HepG2 (cell line): ENCODE results near the gene ATP13A1. TPM values are rescaled to one million over a fixed set of nuclear protein-coding genes. Genes with fewer than 3 reads are reported as not detected.

Experiments
- ATF3 ChIP-seq: sonication (generic); formaldehyde crosslinking; IDR thresholded peaks from 2 replicates; pipeline ENCODE4 v1.4.0; 2020; ENCODE audit warnings: missing genetic modification reagents
- DMAP1 ChIP-seq: IDR thresholded peaks from 2 replicates; pipeline ENCODE4 v1.6.1; 2016
- GMEB1 ChIP-seq: sonication (generic); formaldehyde crosslinking; IDR thresholded peaks from 2 replicates; pipeline ENCODE4 v1.5.1; 2020; ENCODE audit warnings: missing genetic modification reagents, mild to moderate bottlenecking, borderline replicate concordance
- HCFC1 ChIP-seq: fragments of 150-350 bp; IDR thresholded peaks from 2 replicates; pipeline ENCODE4 v1.6.1; 2014; ENCODE audit warnings: low read depth, low read length
- HNF4G ChIP-seq, 2 experiments: sonication (generic) in 1 of 2; formaldehyde crosslinking in 1 of 2; IDR thresholded peaks; 2 replicates each; pipeline versions ENCODE4 v1.4.0 to v1.6.1; 2011 to 2020; ENCODE audit warnings: borderline replicate concordance in 2 of 2, low read depth in 2 of 2, mild to moderate bottlenecking in 2 of 2, low read length in 1 of 2, missing genetic modification reagents in 1 of 2, moderate library complexity in 1 of 2
- KLF15 ChIP-seq: sonication (generic); formaldehyde crosslinking; IDR thresholded peaks from 2 replicates; pipeline ENCODE4 v1.8.1; 2023; ENCODE audit warnings: borderline replicate concordance, mild to moderate bottlenecking, inconsistent platforms, missing genetic modification reagents, mixed read lengths
- PHF20 ChIP-seq: sonication (generic); formaldehyde crosslinking; IDR thresholded peaks from 2 replicates; pipeline ENCODE4 v1.5.0; 2020; ENCODE audit warnings: mild to moderate bottlenecking, missing genetic modification reagents
- POLR2AphosphoS2 ChIP-seq: IDR thresholded peaks from 2 replicates; pipeline ENCODE4 v1.6.1; 2011; ENCODE audit warnings: low read depth, low read length, improper control_type of control experiment
- RFX5 ChIP-seq: IDR thresholded peaks from 2 replicates; pipeline ENCODE4 v1.6.1; 2011; ENCODE audit warnings: low read depth, low read length, improper control_type of control experiment
- SIN3B ChIP-seq: fragments of 150-350 bp; IDR thresholded peaks from 2 replicates; pipeline ENCODE4 v1.6.1; 2014; ENCODE audit warnings: low read length
- SP5 ChIP-seq: IDR thresholded peaks from 2 replicates; pipeline ENCODE4 v1.6.1; 2016; ENCODE audit warnings: low read depth, borderline replicate concordance
- SRSF9 ChIP-seq: fragments of 200-400 bp; formaldehyde crosslinking; IDR thresholded peaks from 2 replicates; pipeline ENCODE4 v1.6.1; 2018; ENCODE audit warnings: borderline replicate concordance, mild to moderate bottlenecking, low read depth, low read length; ENCODE audit not compliant: insufficient read depth, poor library complexity, severe bottlenecking
- TEAD2 ChIP-seq: sonication (generic); formaldehyde crosslinking; IDR thresholded peaks from 2 replicates; pipeline ENCODE4 v1.9.0; 2021; ENCODE audit warnings: missing genetic modification reagents
- TSC22D2 ChIP-seq: sonication (generic); formaldehyde crosslinking; IDR thresholded peaks from 2 replicates; pipeline ENCODE4 v1.5.1; 2020; ENCODE audit warnings: missing genetic modification reagents, mild to moderate bottlenecking, borderline replicate concordance
- ZFP91 ChIP-seq: sonication (generic); formaldehyde crosslinking; IDR thresholded peaks from 2 replicates; pipeline ENCODE4 v1.9.0; 2022; ENCODE audit warnings: missing genetic modification reagents, mild to moderate bottlenecking, borderline replicate concordance
- ZGPAT ChIP-seq: IDR thresholded peaks from 2 replicates; pipeline ENCODE4 v1.6.1; 2016; ENCODE audit warnings: mild to moderate bottlenecking
- ZNF230 ChIP-seq: sonication (generic); formaldehyde crosslinking; IDR thresholded peaks from 2 replicates; pipeline ENCODE4 v1.4.0; 2020; ENCODE audit warnings: mild to moderate bottlenecking, missing genetic modification reagents
- ZNF343 ChIP-seq: sonication (generic); formaldehyde crosslinking; IDR thresholded peaks from 2 replicates; pipeline ENCODE4 v1.4.0; 2020; ENCODE audit warnings: mild to moderate bottlenecking, missing genetic modification reagents
- ZNF605 ChIP-seq: sonication (generic); formaldehyde crosslinking; IDR thresholded peaks from 2 replicates; pipeline ENCODE4 v1.8.0; 2022; ENCODE audit warnings: mild to moderate bottlenecking, missing genetic modification reagents
- ZNF766 ChIP-seq: sonication (generic); formaldehyde crosslinking; IDR thresholded peaks from 2 replicates; pipeline ENCODE4 v1.5.0; 2020; ENCODE audit warnings: missing genetic modification reagents, borderline replicate concordance
- ZNF777 ChIP-seq: sonication (generic); formaldehyde crosslinking; IDR thresholded peaks from 2 replicates; pipeline ENCODE4 v1.4.0; 2020; ENCODE audit warnings: missing genetic modification reagents
- ZNF883 ChIP-seq: sonication (generic); formaldehyde crosslinking; IDR thresholded peaks from 2 replicates; pipeline ENCODE4 v1.5.1; 2020; ENCODE audit warnings: mild to moderate bottlenecking, missing genetic modification reagents; ENCODE audit errors: not compliant biosample characterization
- polyA plus RNA-seq, 8 experiments: library from polyadenylated mRNA; depleted of rRNA in 3 of 8; stranded (reverse) in 7 of 8; unstranded in 1 of 8; fragments of >200 nt; fragmentation: Illumina TruSeq in 4 of 8; extraction: Trizol in 4 of 8; gene quantifications; 2 replicates each; pipeline versions ENCODE4 v1.2.1 to v1.2.3, GENCODE V29; 2011 to 2016; ENCODE audit warnings: low read depth in 4 of 8, missing spikeins in 1 of 8, mixed read lengths in 1 of 8; ENCODE audit not compliant: insufficient read depth in 1 of 8
- total RNA-seq, 5 experiments: library from RNA; depleted of rRNA; stranded (reverse); fragments of >200 nt; fragmentation: Illumina TruSeq; extraction: Trizol; gene quantifications; 2 replicates each; pipeline ENCODE4 v1.2.3, GENCODE V29; 2016; ENCODE audit warnings: low read depth in 1 of 5

The ATP13A1 gene
- total and polyA plus RNA-seq, 2 of the 13 experiments (the other 11 are each of a cell fraction or from before 2014, with no cell fraction given), result 23.2 to 41.7 TPM

- TF ChIP-seq GMEB1 (CRISPR knock-in tag) (no peak), TEAD2 (no peak), KLF15 (CRISPR knock-in tag) (no peak), ZNF230 (CRISPR knock-in tag) (0 out of 2 replicates have a peak, but pooled peaks have one; percentile 53), HCFC1 (no peak), ZNF766 (no peak), SRSF9 (no peak), POLR2AphosphoS2 (no peak), DMAP1 (no peak), HNF4G (IDR thresholded peaks at IDR 0.05; ENCODE audit: borderline replicate concordance, low read depth, low read length) (no peak), HNF4G (CRISPR knock-in tag; IDR thresholded peaks at IDR 0.05; ENCODE audit: borderline replicate concordance, low read depth) (no peak), ZNF605 (CRISPR knock-in tag) (no peak), SIN3B (no peak), PHF20 (CRISPR knock-in tag) (peak; percentile 41; the same call in 1 of the 2 replicates), ZGPAT (CRISPR knock-in tag) (no peak), RFX5 (no peak), ZNF777 (CRISPR knock-in tag) (no peak), ZNF343 (CRISPR knock-in tag) (0 out of 2 replicates have a peak, but pooled peaks have one; percentile 55), ZNF883 (CRISPR knock-in tag) (no peak), SP5 (no peak), ATF3 (no peak), TSC22D2 (CRISPR knock-in tag) (no peak), ZFP91 (CRISPR knock-in tag) (peak; percentile 47; the same call in 1 of the 2 replicates)
Observed at GRCh38 chr19:19643158-19644053, 20.1 kb downstream of the ATP13A1 start, which contains the start of gene GMIP (continued).
